Measurements from ENCODE around the gene CD300A.
A peak's percentile ranks its signal among the peaks of the same experiment; 100 is the strongest.
"Not testable (repeated sequence)": the region's sequence is repeated elsewhere in the genome, so short reads cannot be mapped to it uniquely, and the experiment has no call there.

The CD300A gene

GRCh38 chr17:74485841-74486240, 19.4 kb downstream of the CD300A start:
- no peak for DNase-seq

GRCh38 chr17:74488276-74488675, 21.8 kb downstream of the CD300A start:
- DNase-seq = not testable (repeated sequence)

- DNase-seq = no peak
Observed at GRCh38 chr17:74490716-74491115, 24.3 kb downstream of the CD300A start.

- DNase-seq = no peak
Observed at GRCh38 chr17:74491626-74492025, 25.2 kb downstream of the CD300A start.

- DNase-seq = peak; percentile 32 to 59
Observed at GRCh38 chr17:74493331-74493833, 26.9 kb downstream of the CD300A start.

GRCh38 chr17:74497471-74497870, 31.0 kb downstream of the CD300A start:
- DNase-seq = no peak

GRCh38 chr17:74499992-74500391, 33.6 kb downstream of the CD300A start:
- DNase-seq = no peak

- no peak for DNase-seq
Observed at GRCh38 chr17:74502861-74503260, 36.4 kb downstream of the CD300A start.

- DNase-seq = not testable (repeated sequence)
Observed at GRCh38 chr17:74503949-74504348, 37.5 kb downstream of the CD300A start.

- DNase-seq = no peak
Observed at GRCh38 chr17:74508156-74508555, 41.7 kb downstream of the CD300A start.

- no peak for DNase-seq
Observed at GRCh38 chr17:74512036-74512435, 45.6 kb downstream of the CD300A start.

- peak; percentile 44 to 91 for DNase-seq
Observed at GRCh38 chr17:74512624-74513091, 46.2 kb downstream of the CD300A start.

- peak; percentile 19 to 79 for DNase-seq
Observed at GRCh38 chr17:74513987-74514631, 47.7 kb downstream of the CD300A start.

- peak in 1 of 2 donors; percentile 79 for DNase-seq
Observed at GRCh38 chr17:74514632-74515334, 48.3 kb downstream of the CD300A start.

- DNase-seq = no peak
Observed at GRCh38 chr17:74515941-74516340, 49.5 kb downstream of the CD300A start.

GRCh38 chr17:74516561-74517328, 50.3 kb downstream of the CD300A start:
- no peak for DNase-seq

- DNase-seq = not testable (repeated sequence)
Observed at GRCh38 chr17:74518413-74518981, 52.1 kb downstream of the CD300A start.

GRCh38 chr17:74520016-74520434, 53.6 kb downstream of the CD300A start:
- DNase-seq = peak in 1 of 2 donors; percentile 86

- DNase-seq = no peak
Observed at GRCh38 chr17:74520790-74521480, 54.5 kb downstream of the CD300A start.

GRCh38 chr17:74521701-74522201, 55.3 kb downstream of the CD300A start:
- DNase-seq = no peak

- DNase-seq = no peak
Observed at GRCh38 chr17:74522381-74523105, 56.1 kb downstream of the CD300A start.

Measured in bone marrow (tissue), 2 donors.